ENCODE data around the gene LCLAT1. TPM values are rescaled to one million over a fixed set of nuclear protein-coding genes. Genes with fewer than 3 reads are reported as not detected.
A peak's percentile ranks its signal among the peaks of the same experiment; 100 is the strongest.

The LCLAT1 gene
- polyA plus RNA-seq, 2 of the 4 experiments (the other 2 are of a cell fraction) = 19.5 to 71.0 TPM

GRCh38 chr2:30422444-30423040 lies 24.5 kb upstream of the LCLAT1 start:
- peak overlapping the region; percentile 33 for H3K4me2 ChIP-seq
- WGBS (ENCODE audit: missing lambda C conversion rate) = 75% methylated on average over 8 of the region's 8 CpGs
- DNase-seq (ENCODE audit: low read depth in 1 of 2, low spot score in 1 of 2) = peak in 1 of 2 experiments; percentile 61
- H3K9me3 ChIP-seq = no peaks in the 10 kb centered on the region
- H3K4me3 ChIP-seq = no peak overlapping the region
- peaks cover 22% of the 10 kb centered on the region for H3K4me1 ChIP-seq
- ChIA-PET POLR2A (interaction anchor here (0.6 to 2.0 kb wide), 4 partner anchors 25 to 257 kb away, joined by 3 to 14 read pairs (median 4); partner anchors contain the start of genes LBH and LCLAT1), CTCF (interaction anchor here (0.7 to 1.6 kb wide), 4 partner anchors 9 to 283 kb away, joined by 3 to 5 read pairs (median 4); no protein-coding TSS in a partner anchor)
- peak overlapping the region; percentile 55 to 62; a peak in 5 of 6 replicates for H3K27ac ChIP-seq
- no peak for FAIRE-seq
- TF ChIP-seq HDAC2 (IDR thresholded peaks at IDR 0.05) (no peak), HMGXB4 (CRISPR knock-in tag; IDR thresholded peaks at IDR 0.05; ENCODE audit: borderline replicate concordance) (no peak), MAZ (IDR thresholded peaks at IDR 0.05; ENCODE audit: borderline replicate concordance, low read depth, low read length) (no peak), CEBPB (IDR thresholded peaks at IDR 0.05) (no peak), FOSB (CRISPR knock-in tag; IDR thresholded peaks at IDR 0.05) (no peak), KDM1A (IDR thresholded peaks at IDR 0.05; ENCODE audit: low read depth) (no peak)
- TF ChIP-seq, protein P1, sequence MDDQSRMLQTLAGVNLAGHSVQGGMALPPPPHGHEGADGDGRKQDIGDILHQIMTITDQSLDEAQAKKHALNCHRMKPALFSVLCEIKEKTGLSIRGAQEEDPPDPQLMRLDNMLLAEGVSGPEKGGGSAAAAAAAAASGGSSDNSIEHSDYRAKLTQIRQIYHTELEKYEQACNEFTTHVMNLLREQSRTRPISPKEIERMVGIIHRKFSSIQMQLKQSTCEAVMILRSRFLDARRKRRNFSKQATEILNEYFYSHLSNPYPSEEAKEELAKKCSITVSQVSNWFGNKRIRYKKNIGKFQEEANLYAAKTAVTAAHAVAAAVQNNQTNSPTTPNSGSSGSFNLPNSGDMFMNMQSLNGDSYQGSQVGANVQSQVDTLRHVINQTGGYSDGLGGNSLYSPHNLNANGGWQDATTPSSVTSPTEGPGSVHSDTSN (IDR thresholded peaks at IDR 0.05) = no peak
- TF ChIP-seq, protein P2, sequence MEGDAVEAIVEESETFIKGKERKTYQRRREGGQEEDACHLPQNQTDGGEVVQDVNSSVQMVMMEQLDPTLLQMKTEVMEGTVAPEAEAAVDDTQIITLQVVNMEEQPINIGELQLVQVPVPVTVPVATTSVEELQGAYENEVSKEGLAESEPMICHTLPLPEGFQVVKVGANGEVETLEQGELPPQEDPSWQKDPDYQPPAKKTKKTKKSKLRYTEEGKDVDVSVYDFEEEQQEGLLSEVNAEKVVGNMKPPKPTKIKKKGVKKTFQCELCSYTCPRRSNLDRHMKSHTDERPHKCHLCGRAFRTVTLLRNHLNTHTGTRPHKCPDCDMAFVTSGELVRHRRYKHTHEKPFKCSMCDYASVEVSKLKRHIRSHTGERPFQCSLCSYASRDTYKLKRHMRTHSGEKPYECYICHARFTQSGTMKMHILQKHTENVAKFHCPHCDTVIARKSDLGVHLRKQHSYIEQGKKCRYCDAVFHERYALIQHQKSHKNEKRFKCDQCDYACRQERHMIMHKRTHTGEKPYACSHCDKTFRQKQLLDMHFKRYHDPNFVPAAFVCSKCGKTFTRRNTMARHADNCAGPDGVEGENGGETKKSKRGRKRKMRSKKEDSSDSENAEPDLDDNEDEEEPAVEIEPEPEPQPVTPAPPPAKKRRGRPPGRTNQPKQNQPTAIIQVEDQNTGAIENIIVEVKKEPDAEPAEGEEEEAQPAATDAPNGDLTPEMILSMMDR (IDR thresholded peaks at IDR 0.05) = no peak
- peak; percentile 70 to 77 for ATAC-seq

GRCh38 chr2:30424231-30424630 lies 22.8 kb upstream of the LCLAT1 start:
- FAIRE-seq = no peak
- no peak for DNase-seq (ENCODE audit: low read depth in 1 of 2, low spot score in 1 of 2)
- no peak overlapping the region for H3K4me2 ChIP-seq
- H3K27ac ChIP-seq = no peak overlapping the region
- no peaks in the 10 kb centered on the region for H3K9me3 ChIP-seq
- ChIA-PET POLR2A (no interaction called here), CTCF (interaction anchor here (0.6 to 1.3 kb wide), 4 partner anchors 9 to 216 kb away, joined by 3 to 5 read pairs (median 3); no protein-coding TSS in a partner anchor)
- 93% methylated on average over 1 of the region's 1 CpG for WGBS (ENCODE audit: missing lambda C conversion rate)
- TF ChIP-seq CHD4 (IDR thresholded peaks at IDR 0.05; ENCODE audit: borderline replicate concordance) (no peak), REST (IDR thresholded peaks at IDR 0.05) (no peak), KDM5A (IDR thresholded peaks at IDR 0.05) (no peak), ZFP36 (IDR thresholded peaks at IDR 0.05; ENCODE audit: borderline replicate concordance, partially characterized antibody) (no peak), NPAS2 (CRISPR knock-in tag; IDR thresholded peaks at IDR 0.05; ENCODE audit: borderline replicate concordance) (no peak), ZNF302 (CRISPR knock-in tag; IDR thresholded peaks at IDR 0.05) (no peak), GATA3 (IDR thresholded peaks at IDR 0.05; ENCODE audit: borderline replicate concordance) (no peak), HOXB5 (CRISPR knock-in tag; IDR thresholded peaks at IDR 0.05) (no peak), PHF8 (IDR thresholded peaks at IDR 0.05; ENCODE audit: borderline replicate concordance, low read depth) (no peak), HES2 (IDR thresholded peaks at IDR 0.05) (no peak), CBX8 (IDR thresholded peaks at IDR 0.05) (no peak), HDAC2 (IDR thresholded peaks at IDR 0.05) (no peak), EHF (CRISPR knock-in tag; IDR thresholded peaks at IDR 0.05) (no peak), ATOH8 (CRISPR knock-in tag; IDR thresholded peaks at IDR 0.05; ENCODE audit: low read depth) (no peak), POLR2A (IDR thresholded peaks at IDR 0.05; ENCODE audit: low read length) (no peak)
- TF ChIP-seq, protein P2 (IDR thresholded peaks at IDR 0.05) = no peak
- TF ChIP-seq, protein P3, sequence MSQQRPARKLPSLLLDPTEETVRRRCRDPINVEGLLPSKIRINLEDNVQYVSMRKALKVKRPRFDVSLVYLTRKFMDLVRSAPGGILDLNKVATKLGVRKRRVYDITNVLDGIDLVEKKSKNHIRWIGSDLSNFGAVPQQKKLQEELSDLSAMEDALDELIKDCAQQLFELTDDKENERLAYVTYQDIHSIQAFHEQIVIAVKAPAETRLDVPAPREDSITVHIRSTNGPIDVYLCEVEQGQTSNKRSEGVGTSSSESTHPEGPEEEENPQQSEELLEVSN (IDR thresholded peaks at IDR 0.05; ENCODE audit: borderline replicate concordance, low read depth) = no peak
- H3K4me1 ChIP-seq = peaks cover 22% of the 10 kb centered on the region
- no peak overlapping the region for H3K4me3 ChIP-seq
- ATAC-seq = no peak
